ENCODE results near the gene EPS8L2.
A peak's percentile ranks its signal among the peaks of the same experiment; 100 is the strongest.

Gene EPS8L2

GRCh38 chr11:763549-764321 lies 57.7 kb downstream of the EPS8L2 start:
- no peak for DNase-seq

GRCh38 chr11:764322-765024 lies 58.4 kb downstream of the EPS8L2 start:
- no peak for DNase-seq

GRCh38 chr11:765025-765801 lies 59.2 kb downstream of the EPS8L2 start:
- peak; percentile 25 for DNase-seq

GRCh38 chr11:765802-766091 lies 59.7 kb downstream of the EPS8L2 start:
- no peak for DNase-seq

- no peak for DNase-seq
Measured at GRCh38 chr11:766106-766935, 60.3 kb downstream of the EPS8L2 start.

- DNase-seq, result no peak
Measured at GRCh38 chr11:766936-767210, 60.8 kb downstream of the EPS8L2 start.

GRCh38 chr11:767238-767637 lies 61.2 kb downstream of the EPS8L2 start:
- no peak for DNase-seq

GRCh38 chr11:769887-770641 lies 64.0 kb downstream of the EPS8L2 start:
- DNase-seq, result no peak

GRCh38 chr11:770642-771616 lies 64.9 kb downstream of the EPS8L2 start:
- no peak for DNase-seq

- no peak for DNase-seq
Measured at GRCh38 chr11:771617-772204, 65.7 kb downstream of the EPS8L2 start.

GRCh38 chr11:772429-773390 lies 66.7 kb downstream of the EPS8L2 start:
- no peak for DNase-seq

- DNase-seq, result no peak
Measured at GRCh38 chr11:773425-773824, 67.4 kb downstream of the EPS8L2 start.

GRCh38 chr11:773830-774229 lies 67.8 kb downstream of the EPS8L2 start:
- DNase-seq, result no peak

GRCh38 chr11:774873-775592 lies 69.0 kb downstream of the EPS8L2 start:
- DNase-seq, result no peak

GRCh38 chr11:776263-776560 lies 70.2 kb downstream of the EPS8L2 start:
- no peak for DNase-seq

GRCh38 chr11:776561-777287 lies 70.7 kb downstream of the EPS8L2 start:
- no peak for DNase-seq
